Pericardium fibroblast (primary cell): ENCODE measurements around the gene RETREG2. TPM values are rescaled to one million over a fixed set of nuclear protein-coding genes. Genes with fewer than 3 reads are reported as not detected.

ENCODE experiments used
- total RNA-seq: library from RNA; depleted of rRNA; stranded (reverse); fragments of >200 nt; gene quantifications from 2 replicates; pipeline ENCODE4 v1.2.3, GENCODE V29; 2015

The RETREG2 gene
- total RNA-seq = 40.9 and 47.1 TPM in 2 replicates

DNA sequence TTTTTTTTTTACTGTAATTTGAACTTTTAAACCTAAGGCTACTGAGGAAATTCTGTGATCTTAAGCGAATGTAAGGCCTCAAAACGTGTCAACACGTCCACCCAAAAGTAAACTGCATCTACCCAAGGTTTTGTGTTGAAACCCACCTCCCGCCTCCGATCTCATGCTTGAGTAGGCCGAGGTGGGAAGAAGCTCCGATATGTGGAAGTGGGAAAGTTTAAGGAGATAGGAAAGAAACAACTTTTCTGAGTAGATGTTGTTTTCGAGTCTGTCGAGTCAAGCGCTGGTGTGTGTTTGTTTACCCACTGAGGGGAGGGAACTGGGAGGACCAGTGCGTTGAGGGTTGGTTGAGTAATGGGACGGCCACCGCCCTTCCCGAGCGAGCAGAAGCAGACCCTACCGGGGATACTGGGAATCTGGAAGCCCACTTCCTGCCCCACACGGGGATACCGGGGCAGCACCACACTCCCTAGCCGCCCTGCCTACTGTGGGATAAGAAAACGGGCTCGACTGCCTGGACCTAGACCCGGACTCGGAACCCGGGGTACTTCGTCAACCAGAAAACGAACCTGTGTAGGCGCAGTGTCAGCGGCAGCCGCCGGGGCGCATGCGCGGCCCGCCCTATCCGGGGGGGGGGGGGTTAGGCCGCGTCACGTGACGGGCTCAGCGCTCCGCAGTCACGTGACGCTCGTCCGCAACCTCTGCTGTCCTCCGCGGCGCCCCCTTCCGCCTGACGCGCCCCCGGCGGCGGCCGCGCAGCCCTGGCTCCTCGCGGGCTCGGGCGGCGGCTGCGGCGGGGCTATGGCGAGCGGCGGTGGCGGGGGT is at the start of gene RETREG2:
Gene RETREG2 (plus strand): TSS at position 724 of the 825 bp plus-strand sequence. CDS start 78 bp downstream, at position 802.

DNA sequence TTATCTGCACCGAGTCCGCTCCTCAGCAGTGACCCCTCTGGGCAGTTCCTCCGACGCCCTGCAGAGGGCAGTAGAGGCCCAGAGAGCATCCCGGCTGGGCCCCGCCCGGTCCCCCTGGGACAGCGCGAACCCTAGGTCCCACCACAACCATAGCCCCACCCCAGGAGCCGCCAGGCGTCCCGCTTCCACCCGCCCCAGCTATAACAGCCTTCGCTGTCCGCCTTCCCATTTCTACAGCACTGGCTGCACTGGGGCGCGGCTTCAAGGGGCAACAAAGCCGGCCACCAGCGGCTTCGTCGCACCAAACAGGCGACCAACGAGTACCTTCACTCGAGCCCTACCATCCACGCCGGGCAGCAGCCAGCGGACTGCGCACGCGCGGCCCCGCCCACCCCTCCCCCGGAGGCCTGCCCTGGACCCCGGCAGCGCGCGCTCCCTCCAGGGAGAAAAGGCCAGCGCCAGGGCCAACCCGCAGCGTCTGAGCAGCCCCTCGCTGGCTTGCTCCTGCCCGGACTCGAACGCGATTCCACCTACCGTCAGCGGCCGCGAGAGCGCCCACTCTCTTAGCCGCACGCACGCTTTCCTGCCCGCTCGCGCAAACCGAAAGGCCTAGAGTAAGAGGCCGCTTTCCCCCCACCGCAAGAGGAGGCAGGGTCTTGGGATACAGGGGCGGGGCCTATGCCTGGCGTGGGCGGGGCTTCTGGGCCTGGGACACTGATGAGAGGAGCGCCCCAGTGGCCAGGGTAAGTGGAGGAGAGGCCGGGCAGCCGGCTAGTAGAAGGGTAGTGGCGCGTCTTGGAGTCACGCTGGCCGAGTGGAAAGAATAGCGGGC is 17.7 kb upstream of the RETREG2 start, which contains the start of gene NHEJ1:
Gene NHEJ1 (minus strand): TSS at position 630 of the 832 bp plus-strand sequence. CDS start 2,453 bp downstream, outside the sequence.

GRCh38 chr2:219169930-219170654 is 8.0 kb upstream of the RETREG2 start, which contains the start of gene SLC23A3:
Gene SLC23A3 (minus strand): TSS chr2:219170029. CDS start chr2:219169984, 45 bp downstream.

GRCh38 chr2:219176818-219177551 is 1.1 kb upstream of the RETREG2 start, which contains the start of gene CNPPD1:
Gene CNPPD1 (minus strand): TSS chr2:219176925. CDS start chr2:219176828, 97 bp downstream.

GRCh38 chr2:219206328-219207133 is 28.5 kb downstream of the RETREG2 start, which contains the start of gene ZFAND2B:
Gene ZFAND2B (plus strand): TSS chr2:219206782. CDS start chr2:219206988, 206 bp downstream.

GRCh38 chr2:219218732-219219701 is 40.9 kb downstream of the RETREG2 start, which contains the start of gene ABCB6:
Gene ABCB6 (minus strand): TSS chr2:219218958. CDS start chr2:219218673, 285 bp downstream.

DNA sequence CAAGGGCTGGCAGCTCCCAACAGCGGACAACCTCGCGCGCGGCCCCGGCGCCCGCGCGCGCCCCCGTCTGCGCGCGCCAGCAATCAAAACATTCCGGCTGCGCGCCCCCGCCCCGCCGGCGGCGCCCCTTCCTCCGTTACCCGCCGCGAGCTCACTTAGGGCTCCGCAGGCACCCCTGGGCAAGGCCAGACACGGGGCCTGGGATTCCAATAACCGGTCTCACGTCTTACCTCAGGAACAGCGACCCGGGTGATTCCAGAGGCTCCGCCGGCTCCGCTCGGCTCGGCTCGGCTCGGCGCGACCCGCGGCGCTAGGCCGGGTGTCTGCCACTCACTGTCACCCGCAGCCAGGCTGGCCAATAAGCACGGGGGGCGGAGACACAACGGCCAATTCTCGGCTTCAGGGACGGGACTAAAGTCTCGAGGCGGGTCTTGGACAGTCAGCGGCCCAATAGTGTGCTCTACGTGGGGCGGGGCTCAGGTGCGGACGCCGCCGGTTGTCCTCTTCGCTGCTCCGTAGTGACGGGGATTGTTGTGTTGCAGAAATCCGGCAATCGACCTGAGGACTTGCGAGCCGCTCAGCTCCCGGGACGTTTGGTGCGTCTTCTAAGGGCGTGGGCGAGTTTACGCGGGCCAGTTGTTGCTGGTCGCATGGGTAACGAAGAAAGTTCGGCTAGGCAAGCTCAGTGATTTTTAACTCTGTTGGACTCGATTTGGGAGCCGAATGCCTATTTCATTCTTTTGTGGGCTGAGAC is 51.4 kb downstream of the RETREG2 start, which contains the start of the genes ANKZF1 and ATG9A:
Gene ANKZF1 (plus strand): TSS at position 502 of the 754 bp plus-strand sequence. CDS start 452 bp downstream, outside the sequence.
Gene ATG9A (minus strand): TSS at position 332 of the 754 bp plus-strand sequence. CDS start 1,612 bp downstream, outside the sequence.

Other genes starting within 250 kb of the RETREG2 start
- not detected in 2 replicates for gene CDK5R2, start 218.6 kb upstream of the RETREG2 start, total RNA-seq
- gene FEV, start 193.1 kb upstream of the RETREG2 start, total RNA-seq = not detected in 2 replicates
- not detected in 2 replicates for gene CRYBA2, start 184.9 kb upstream of the RETREG2 start, total RNA-seq
- not detected in 2 replicates for gene CFAP65, start 136.8 kb upstream of the RETREG2 start, total RNA-seq
- 0.12 TPM in 1 of 2 replicates, not detected in the other for gene IHH, start 117.4 kb upstream of the RETREG2 start, total RNA-seq
- gene NHEJ1, start 17.5 kb upstream of the RETREG2 start, total RNA-seq = 20.0 and 24.2 TPM in 2 replicates
- gene SLC23A3, start 8.2 kb upstream of the RETREG2 start, total RNA-seq = 0.09 and 0.12 TPM in 2 replicates
- 20.2 and 24.2 TPM in 2 replicates for gene CNPPD1, start 1.4 kb upstream of the RETREG2 start, total RNA-seq
- 26.0 and 28.9 TPM in 2 replicates for gene ZFAND2B, start 28.5 kb downstream of the RETREG2 start, total RNA-seq
- gene ABCB6, start 40.7 kb downstream of the RETREG2 start, total RNA-seq = 22.0 and 33.0 TPM in 2 replicates
- gene ATG9A, start 51.4 kb downstream of the RETREG2 start, total RNA-seq = 50.3 and 60.6 TPM in 2 replicates
- gene ANKZF1, start 51.5 kb downstream of the RETREG2 start, total RNA-seq = 32.1 and 33.6 TPM in 2 replicates
- gene GLB1L, start 67.2 kb downstream of the RETREG2 start, total RNA-seq = 13.0 and 24.3 TPM in 2 replicates
- gene STK16, start 67.2 kb downstream of the RETREG2 start, total RNA-seq = 12.2 and 13.4 TPM in 2 replicates
- not detected in 2 replicates for gene TUBA4B, start 75.0 kb downstream of the RETREG2 start, total RNA-seq
- 2.0 and 6.0 TPM in 2 replicates for gene TUBA4A, start 75.6 kb downstream of the RETREG2 start, total RNA-seq
- 31.4 and 35.7 TPM in 2 replicates for gene DNAJB2, start 101.1 kb downstream of the RETREG2 start, total RNA-seq
- gene PTPRN, start 131.1 kb downstream of the RETREG2 start, total RNA-seq = 4.6 and 6.0 TPM in 2 replicates
- gene RESP18, start 154.5 kb downstream of the RETREG2 start, total RNA-seq = not detected in 2 replicates
- gene DNPEP, start 209.6 kb downstream of the RETREG2 start, total RNA-seq = 58.1 and 63.8 TPM in 2 replicates
- 98.0 and 165 TPM in 2 replicates for gene DES, start 240.1 kb downstream of the RETREG2 start, total RNA-seq